ENCODE data around the gene ZMYND10.

The ZMYND10 gene

GRCh38 chr3:50326182-50326541 is 19.4 kb downstream of the ZMYND10 start:
- TF ChIP-seq, protein P1, sequence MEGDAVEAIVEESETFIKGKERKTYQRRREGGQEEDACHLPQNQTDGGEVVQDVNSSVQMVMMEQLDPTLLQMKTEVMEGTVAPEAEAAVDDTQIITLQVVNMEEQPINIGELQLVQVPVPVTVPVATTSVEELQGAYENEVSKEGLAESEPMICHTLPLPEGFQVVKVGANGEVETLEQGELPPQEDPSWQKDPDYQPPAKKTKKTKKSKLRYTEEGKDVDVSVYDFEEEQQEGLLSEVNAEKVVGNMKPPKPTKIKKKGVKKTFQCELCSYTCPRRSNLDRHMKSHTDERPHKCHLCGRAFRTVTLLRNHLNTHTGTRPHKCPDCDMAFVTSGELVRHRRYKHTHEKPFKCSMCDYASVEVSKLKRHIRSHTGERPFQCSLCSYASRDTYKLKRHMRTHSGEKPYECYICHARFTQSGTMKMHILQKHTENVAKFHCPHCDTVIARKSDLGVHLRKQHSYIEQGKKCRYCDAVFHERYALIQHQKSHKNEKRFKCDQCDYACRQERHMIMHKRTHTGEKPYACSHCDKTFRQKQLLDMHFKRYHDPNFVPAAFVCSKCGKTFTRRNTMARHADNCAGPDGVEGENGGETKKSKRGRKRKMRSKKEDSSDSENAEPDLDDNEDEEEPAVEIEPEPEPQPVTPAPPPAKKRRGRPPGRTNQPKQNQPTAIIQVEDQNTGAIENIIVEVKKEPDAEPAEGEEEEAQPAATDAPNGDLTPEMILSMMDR (IDR thresholded peaks at IDR 0.05; ENCODE audit: low read depth, low read length, missing control alignments): no peak
- no peak for DNase-seq (ENCODE audit: extremely low read depth, low read depth)
- no peak overlapping the region for H3K4me3 ChIP-seq (replicated peaks; ENCODE audit: low read depth, low read length)

DNA sequence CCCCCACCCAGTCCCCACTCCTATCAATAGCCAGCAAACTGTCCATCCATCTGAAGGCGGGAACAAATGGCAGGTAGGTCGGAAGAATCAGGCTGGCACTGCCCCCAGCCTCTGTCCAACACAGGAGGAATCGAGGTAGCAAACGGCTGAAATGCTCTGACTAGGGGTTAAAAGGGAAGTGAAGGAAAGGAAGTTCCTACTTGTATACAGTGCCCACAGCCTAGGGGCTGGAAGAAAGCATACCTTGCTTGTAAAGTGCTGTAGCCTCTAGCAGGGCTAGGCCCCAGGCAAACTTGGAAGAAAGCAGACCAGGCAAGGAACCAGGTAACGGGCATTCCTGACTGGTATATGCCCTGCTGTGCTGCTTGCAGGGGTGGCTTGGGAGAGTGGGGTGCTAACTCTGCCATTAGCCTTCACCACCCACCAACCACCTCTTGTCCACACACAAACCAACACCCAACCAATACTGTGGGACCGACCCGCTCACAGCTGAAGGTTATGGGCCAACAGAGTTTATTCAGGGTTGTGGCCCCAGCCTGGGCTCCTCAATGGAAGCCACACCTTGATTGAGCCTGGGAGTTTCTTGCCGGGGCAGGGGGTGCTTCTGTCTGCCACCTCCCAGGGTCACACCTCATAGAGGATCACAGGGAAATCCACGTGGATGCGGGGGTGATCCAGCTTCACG is 19.9 kb downstream of the ZMYND10 start:
- H3K4me3 ChIP-seq (replicated peaks; ENCODE audit: low read depth, low read length): no peak overlapping the region
- TF ChIP-seq, protein P1 (IDR thresholded peaks at IDR 0.05; ENCODE audit: low read depth, low read length, missing control alignments): no peak
- no peak for DNase-seq (ENCODE audit: extremely low read depth, low read depth)

DNA sequence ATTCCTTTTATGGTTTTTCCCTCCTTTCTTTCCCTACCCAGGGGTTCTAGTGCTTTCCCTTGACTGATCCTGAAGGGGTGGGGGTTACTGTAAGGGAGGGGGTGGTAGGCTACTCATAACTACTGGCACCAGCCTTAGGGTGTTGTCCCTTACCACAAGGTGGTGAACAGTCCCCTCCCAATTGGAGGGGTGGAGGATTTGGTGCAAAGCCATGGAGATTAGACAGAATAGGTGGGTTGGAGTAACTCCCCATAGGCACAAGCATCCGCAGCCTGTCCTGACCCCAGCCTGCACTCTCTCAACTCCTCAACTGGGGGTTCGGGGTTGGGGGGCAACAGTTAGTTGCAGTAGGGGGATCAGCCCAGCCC is 20.4 kb downstream of the ZMYND10 start:
- TF ChIP-seq, protein P1 (IDR thresholded peaks at IDR 0.05; ENCODE audit: low read depth, low read length, missing control alignments): no peak
- no peak for DNase-seq (ENCODE audit: extremely low read depth, low read depth)
- no peak overlapping the region for H3K4me3 ChIP-seq (replicated peaks; ENCODE audit: low read depth, low read length)

DNA sequence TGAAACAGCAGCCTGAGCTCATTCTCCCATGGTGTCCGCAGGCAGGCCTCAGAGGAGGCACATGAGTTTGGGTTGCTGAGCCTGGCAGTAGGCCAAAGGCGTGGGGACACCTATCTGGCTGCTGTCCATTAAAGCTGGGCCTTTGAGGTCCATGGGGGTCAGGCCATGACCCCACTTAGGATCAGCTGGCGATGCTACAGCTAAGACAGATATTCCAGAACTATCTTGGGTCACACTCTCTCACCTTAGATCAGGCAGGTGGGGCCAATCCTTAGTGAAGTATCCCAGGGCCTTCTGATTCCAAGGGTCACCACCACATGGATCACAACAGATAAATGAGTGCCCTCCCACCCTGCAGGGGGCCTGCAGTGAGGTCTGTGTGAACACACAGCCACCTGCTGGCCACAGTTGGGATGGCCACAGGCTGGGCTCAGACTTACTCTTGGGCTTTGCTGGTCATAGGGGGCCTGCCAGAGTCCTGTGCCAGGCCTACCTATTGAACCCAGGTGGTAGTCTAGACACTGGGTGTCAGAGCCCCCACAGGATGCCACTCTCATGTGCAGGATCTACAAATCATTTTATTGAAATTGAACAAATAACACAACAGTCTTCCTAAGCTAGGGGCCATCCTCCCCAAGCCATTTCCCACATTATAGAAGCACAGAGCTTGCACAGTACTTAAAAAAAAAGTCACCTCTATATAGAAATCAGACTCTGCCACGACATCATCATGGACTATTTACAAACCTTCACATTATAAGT is 21.0 kb downstream of the ZMYND10 start:
- DNase-seq (ENCODE audit: extremely low read depth, low read depth): no peak
- no peak overlapping the region for H3K4me3 ChIP-seq (replicated peaks; ENCODE audit: low read depth, low read length)
- TF ChIP-seq, protein P1 (IDR thresholded peaks at IDR 0.05; ENCODE audit: low read depth, low read length, missing control alignments): peak; percentile 89

- no peak for DNase-seq (ENCODE audit: extremely low read depth, low read depth)
- TF ChIP-seq, protein P1 (IDR thresholded peaks at IDR 0.05; ENCODE audit: low read depth, low read length, missing control alignments): no peak
- H3K4me3 ChIP-seq (replicated peaks; ENCODE audit: low read depth, low read length): no peak overlapping the region
Measured at GRCh38 chr3:50323614-50324199, 21.8 kb downstream of the ZMYND10 start.

GRCh38 chr3:50323092-50323600 is 22.4 kb downstream of the ZMYND10 start:
- no peak for DNase-seq (ENCODE audit: extremely low read depth, low read depth)
- TF ChIP-seq, protein P1 (IDR thresholded peaks at IDR 0.05; ENCODE audit: low read depth, low read length, missing control alignments): no peak
- no peak overlapping the region for H3K4me3 ChIP-seq (replicated peaks; ENCODE audit: low read depth, low read length)

Data from HFF-Myc (cell line).